Measurements from ENCODE around the gene DPP6. TPM values are rescaled to one million over a fixed set of nuclear protein-coding genes. Genes with fewer than 3 reads are reported as not detected.
"Not testable (repeated sequence)": the region's sequence is repeated elsewhere in the genome, so short reads cannot be mapped to it uniquely, and the experiment has no call there.

Gene DPP6
- total RNA-seq, 1 donor from 2014 or later, result not detected

DNA sequence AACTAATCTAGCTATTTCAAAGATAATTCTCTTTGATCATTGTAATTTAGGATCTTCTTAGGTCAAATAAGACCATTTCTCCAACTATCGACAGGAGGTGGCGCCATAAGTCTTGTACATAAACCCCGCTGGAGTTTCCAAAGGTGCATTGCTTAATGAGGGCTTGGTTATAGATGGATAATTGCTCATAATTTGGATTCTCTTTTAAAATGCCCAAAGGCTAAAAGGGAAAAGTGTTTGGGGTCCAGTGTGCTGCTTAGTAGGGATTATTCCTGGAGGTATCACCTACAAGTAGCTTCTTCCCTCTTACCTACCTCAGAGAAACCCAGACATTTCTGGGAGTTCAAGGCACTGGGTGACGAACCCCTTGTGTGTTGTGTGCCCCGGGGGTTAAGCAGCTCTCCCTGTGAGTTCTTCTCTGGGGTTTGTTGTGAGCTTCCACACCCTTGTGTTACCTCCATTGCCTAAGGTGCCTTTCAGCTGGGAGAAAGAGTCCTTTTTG, 875.5 kb downstream of the DPP6 start:
- Histone ChIP-seq H3K27me3 (no peaks in the 10 kb centered on the region), H3K27ac (peak overlapping the region; percentile 75 to 85), H3K4me3 (peak overlapping the region; percentile 67 to 88), H3K9me3 (no peaks in the 10 kb centered on the region), H3K4me1 (peaks cover 0 to 6% of the 10 kb centered on the region in 2 donors), H3K36me3 (no peaks in the 10 kb centered on the region)
- DNase-seq (ENCODE audit: low spot score in 2 of 2), result peak in 1 of 2 donors; percentile 91
- peak; percentile 50 to 74 (median 50) for TF ChIP-seq CTCF (IDR thresholded peaks at IDR 0.05)
- intact Hi-C loops (cut with DNase I), result loop anchor here (1.0 to 10.0 kb wide), 5 partner anchors 76 to 837 kb away; partner anchors contain the start of genes INSIG1, PAXIP1 and RBM33

DNA sequence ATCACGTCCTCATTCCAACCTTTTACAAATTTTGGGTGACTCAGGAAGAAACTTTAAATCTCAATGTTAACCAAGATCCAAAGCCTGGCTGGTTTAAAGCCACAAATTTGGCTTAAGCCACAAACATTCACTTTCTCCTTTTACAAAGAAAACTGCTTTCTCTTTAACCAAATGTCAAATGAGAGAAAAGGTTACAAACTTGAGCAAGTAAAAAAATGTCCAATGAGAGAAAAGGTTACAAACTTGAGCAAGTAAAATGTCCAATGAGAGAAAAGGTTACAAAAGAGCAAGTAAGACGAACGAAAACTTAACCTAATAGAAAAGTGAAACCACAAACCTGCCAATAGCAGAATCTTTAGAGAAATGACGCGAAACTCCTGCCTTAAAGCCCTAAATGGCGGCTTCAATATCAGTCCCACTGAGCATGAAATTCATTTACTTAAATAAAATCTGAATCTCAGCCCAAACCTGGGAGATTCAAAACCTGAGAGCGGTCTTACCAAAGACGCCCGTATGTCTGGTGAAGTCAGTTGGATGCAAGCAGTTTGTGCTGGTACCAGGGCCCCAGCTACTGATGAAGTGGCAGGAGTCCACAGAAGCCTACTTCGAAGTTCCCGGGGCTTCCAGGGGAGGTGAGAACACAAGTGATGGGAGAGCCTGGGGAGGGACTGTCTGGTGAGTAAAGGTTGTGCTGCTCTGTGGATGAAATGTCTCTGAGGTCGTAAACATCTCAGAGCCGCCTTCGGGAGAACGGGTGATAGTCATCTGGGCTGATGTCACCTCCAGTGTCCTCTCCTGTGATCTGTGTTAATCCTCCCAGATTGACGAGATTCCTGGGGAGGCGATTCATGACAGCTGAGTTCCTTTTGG, 876.2 kb downstream of the DPP6 start:
- Histone ChIP-seq H3K27ac (peak overlapping the region; percentile 75 to 85), H3K36me3 (no peaks in the 10 kb centered on the region), H3K9me3 (no peaks in the 10 kb centered on the region), H3K4me1 (peaks cover 0 to 6% of the 10 kb centered on the region in 2 donors), H3K27me3 (no peaks in the 10 kb centered on the region), H3K4me3 (peak overlapping the region; percentile 67 to 88)
- intact Hi-C loops (cut with DNase I), result loop anchor here (1.0 to 10.0 kb wide), 4 partner anchors 75 to 836 kb away; partner anchors contain the start of genes INSIG1, PAXIP1 and RBM33
- no peak for DNase-seq (ENCODE audit: low spot score in 2 of 2)
- TF ChIP-seq CTCF (IDR thresholded peaks at IDR 0.05), result no peak

GRCh38 chr7:154929006-154929726, 877.0 kb downstream of the DPP6 start:
- H3K27ac ChIP-seq, result peak overlapping the region; percentile 75 to 85
- peak overlapping the region; percentile 67 to 88 for H3K4me3 ChIP-seq
- H3K27me3 ChIP-seq, result no peaks in the 10 kb centered on the region
- peaks cover 0 to 6% of the 10 kb centered on the region in 2 donors for H3K4me1 ChIP-seq
- intact Hi-C loops (cut with DNase I), result loop anchor here (10.0 kb wide), 2 partner anchors 716 to 836 kb away; partner anchors contain the start of gene RBM33
- H3K9me3 ChIP-seq, result no peaks in the 10 kb centered on the region
- DNase-seq (ENCODE audit: low spot score in 2 of 2), result no peak
- no peak for TF ChIP-seq CTCF (IDR thresholded peaks at IDR 0.05)
- H3K36me3 ChIP-seq, result no peaks in the 10 kb centered on the region

- no peaks in the 10 kb centered on the region for H3K9me3 ChIP-seq
- no peaks in the 10 kb centered on the region for H3K36me3 ChIP-seq
- no peak for TF ChIP-seq CTCF (IDR thresholded peaks at IDR 0.05)
- no peaks in the 10 kb centered on the region for H3K27me3 ChIP-seq
- DNase-seq (ENCODE audit: low spot score in 2 of 2), result no peak
- no peak overlapping the region for H3K4me3 ChIP-seq
- no peak overlapping the region for H3K27ac ChIP-seq
- peaks cover 0 to 6% of the 10 kb centered on the region in 2 donors for H3K4me1 ChIP-seq
- intact Hi-C loops (cut with DNase I), result no loop called here
Observed at GRCh38 chr7:154931906-154932305, 879.7 kb downstream of the DPP6 start.

GRCh38 chr7:154934353-154934952, 882.3 kb downstream of the DPP6 start:
- H3K4me1 ChIP-seq; H3K27ac ChIP-seq; DNase-seq (ENCODE audit: low spot score in 2 of 2); intact Hi-C loops (cut with DNase I); H3K9me3 ChIP-seq; H3K4me3 ChIP-seq; H3K36me3 ChIP-seq; H3K27me3 ChIP-seq: not testable (repeated sequence)
